ENCODE data around the gene DACH1. TPM values are rescaled to one million over a fixed set of nuclear protein-coding genes. Genes with fewer than 3 reads are reported as not detected.

The DACH1 gene
- total RNA-seq, 1 donor from 2014 or later = 4.9 TPM

GRCh38 chr13:71395053-71395452 is 472.0 kb downstream of the DACH1 start:
- intact Hi-C loops (cut with DNase I) = no loop called here
- ATAC-seq = no peak
- DNase-seq (ENCODE audit: low spot score) = no peak

- DNase-seq (ENCODE audit: low spot score) (no peak), ATAC-seq (no peak)
- intact Hi-C loops (cut with DNase I) = no loop called here
Observed at GRCh38 chr13:71394176-71394575, 472.8 kb downstream of the DACH1 start.
